Subcutaneous abdominal adipose tissue (tissue), 5 donors: ENCODE results near the gene DNM1.
A peak's percentile ranks its signal among the peaks of the same experiment; 100 is the strongest.
"Not testable (repeated sequence)": the region's sequence is repeated elsewhere in the genome, so short reads cannot be mapped to it uniquely, and the experiment has no call there.

ENCODE experiments used
- H3K27ac ChIP-seq: one replicate; pipeline ENCODE4 v1.7.0; 2013; ENCODE audit warnings: low read depth, mild to moderate bottlenecking, inconsistent platforms, low read length, moderate library complexity
- H3K27me3 ChIP-seq, 5 donors: one replicate each; pipeline ENCODE4 v1.7.0; 2013; ENCODE audit warnings: low read length in 5 of 5, inconsistent platforms in 1 of 5; ENCODE audit not compliant: control insufficient read depth in 5 of 5, insufficient read depth in 4 of 5
- H3K36me3 ChIP-seq, 5 donors: one replicate each; pipeline ENCODE4 v1.7.0; 2013; ENCODE audit warnings: low read length in 5 of 5; ENCODE audit not compliant: control insufficient read depth in 5 of 5, insufficient read depth in 5 of 5
- H3K4me1 ChIP-seq, 5 donors: one replicate each; pipeline ENCODE4 v1.7.0; 2013; ENCODE audit warnings: low read length in 5 of 5, mild to moderate bottlenecking in 3 of 5, moderate library complexity in 1 of 5; ENCODE audit not compliant: control insufficient read depth in 5 of 5, insufficient read depth in 5 of 5
- H3K4me3 ChIP-seq, 5 donors: one replicate each; pipeline ENCODE4 v1.7.0; 2013; ENCODE audit warnings: low read length in 5 of 5, low read depth in 1 of 5
- H3K9ac ChIP-seq, 5 donors: one replicate each; pipeline ENCODE4 v1.7.0; 2013; ENCODE audit warnings: low read length in 5 of 5, mild to moderate bottlenecking in 4 of 5, moderate library complexity in 3 of 5
- H3K9me3 ChIP-seq, 5 donors: one replicate each; pipeline ENCODE4 v1.7.0; 2013; ENCODE audit warnings: low read length in 5 of 5; ENCODE audit not compliant: control insufficient read depth in 5 of 5
- donor health status: healthy.
- donor health status: healthy.
- donor health status: healthy.
- donor health status: healthy.
- donor health status: healthy.

The DNM1 gene

GRCh38 chr9:128224877-128225276 is 21.7 kb downstream of the DNM1 start:
- no peak overlapping the region for H3K27ac ChIP-seq
- no peak overlapping the region for H3K4me3 ChIP-seq
- H3K36me3 ChIP-seq: peaks cover 0 to 18% (median 17%) of the 10 kb centered on the region in 5 donors
- H3K9ac ChIP-seq: no peak overlapping the region
- no peaks in the 10 kb centered on the region for H3K4me1 ChIP-seq
- H3K9me3 ChIP-seq: no peaks in the 10 kb centered on the region
- H3K27me3 ChIP-seq: no peaks in the 10 kb centered on the region

GRCh38 chr9:128225770-128226411 is 22.7 kb downstream of the DNM1 start:
- Histone ChIP-seq H3K9ac (no peak overlapping the region), H3K4me1 (no peaks in the 10 kb centered on the region), H3K9me3 (no peaks in the 10 kb centered on the region), H3K27ac (no peak overlapping the region), H3K4me3 (no peak overlapping the region), H3K36me3 (peaks cover 0 to 18% (median 14%) of the 10 kb centered on the region in 5 donors), H3K27me3 (no peaks in the 10 kb centered on the region)

GRCh38 chr9:128226412-128226801 is 23.2 kb downstream of the DNM1 start:
- no peak overlapping the region for H3K9ac ChIP-seq
- peaks cover 0 to 18% (median 14%) of the 10 kb centered on the region in 5 donors for H3K36me3 ChIP-seq
- H3K27me3 ChIP-seq: no peaks in the 10 kb centered on the region
- no peaks in the 10 kb centered on the region for H3K9me3 ChIP-seq
- H3K4me3 ChIP-seq: no peak overlapping the region
- no peaks in the 10 kb centered on the region for H3K4me1 ChIP-seq
- H3K27ac ChIP-seq: no peak overlapping the region

GRCh38 chr9:128230897-128231296 is 27.7 kb downstream of the DNM1 start:
- not testable (repeated sequence) for H3K27me3 ChIP-seq, H3K4me3 ChIP-seq, H3K9ac ChIP-seq, H3K36me3 ChIP-seq, H3K9me3 ChIP-seq, H3K4me1 ChIP-seq, H3K27ac ChIP-seq

- H3K4me3 ChIP-seq: no peak overlapping the region
- H3K36me3 ChIP-seq: peaks cover 0 to 2% (median 0%) of the 10 kb centered on the region in 5 donors
- peak overlapping the region; percentile 15 for H3K27ac ChIP-seq
- H3K4me1 ChIP-seq: no peaks in the 10 kb centered on the region
- no peak overlapping the region for H3K9ac ChIP-seq
- H3K27me3 ChIP-seq: peaks cover 0 to 8% (median 4%) of the 10 kb centered on the region in 5 donors
- H3K9me3 ChIP-seq: no peaks in the 10 kb centered on the region
Measured at GRCh38 chr9:128231638-128232527, 28.7 kb downstream of the DNM1 start.

- H3K36me3 ChIP-seq: peaks cover 0 to 2% (median 0%) of the 10 kb centered on the region in 5 donors
- H3K27me3 ChIP-seq: peaks cover 0 to 8% (median 4%) of the 10 kb centered on the region in 5 donors
- H3K4me3 ChIP-seq: no peak overlapping the region
- H3K4me1 ChIP-seq: no peaks in the 10 kb centered on the region
- H3K9me3 ChIP-seq: no peaks in the 10 kb centered on the region
- peak overlapping the region; percentile 15 for H3K27ac ChIP-seq
- H3K9ac ChIP-seq: no peak overlapping the region
Measured at GRCh38 chr9:128232528-128233428, 29.6 kb downstream of the DNM1 start.

- Histone ChIP-seq H3K27me3 (peaks cover 0 to 8% (median 4%) of the 10 kb centered on the region in 5 donors), H3K36me3 (peaks cover 0 to 2% (median 0%) of the 10 kb centered on the region in 5 donors), H3K4me1 (no peaks in the 10 kb centered on the region), H3K27ac (no peak overlapping the region), H3K9ac (no peak overlapping the region), H3K4me3 (no peak overlapping the region), H3K9me3 (no peaks in the 10 kb centered on the region)
Measured at GRCh38 chr9:128233817-128234406, 30.7 kb downstream of the DNM1 start.

GRCh38 chr9:128242124-128242523 is 38.9 kb downstream of the DNM1 start:
- peaks cover 0 to 19% (median 4%) of the 10 kb centered on the region in 5 donors for H3K36me3 ChIP-seq
- H3K9me3 ChIP-seq: no peaks in the 10 kb centered on the region
- no peak overlapping the region for H3K9ac ChIP-seq
- no peak overlapping the region for H3K4me3 ChIP-seq
- peak overlapping the region; percentile 37 for H3K27ac ChIP-seq
- peaks cover 3 to 23% (median 22%) of the 10 kb centered on the region in 5 donors for H3K4me1 ChIP-seq
- H3K27me3 ChIP-seq: peaks cover 10 to 14% (median 11%) of the 10 kb centered on the region in 5 donors

- peaks cover 3 to 23% (median 22%) of the 10 kb centered on the region in 5 donors for H3K4me1 ChIP-seq
- no peak overlapping the region for H3K9ac ChIP-seq
- H3K27me3 ChIP-seq: peaks cover 10 to 14% (median 11%) of the 10 kb centered on the region in 5 donors
- peak overlapping the region; percentile 37 for H3K27ac ChIP-seq
- H3K9me3 ChIP-seq: no peaks in the 10 kb centered on the region
- peaks cover 0 to 19% (median 5%) of the 10 kb centered on the region in 5 donors for H3K36me3 ChIP-seq
- H3K4me3 ChIP-seq: peak overlapping the region in 2 of 5 donors; percentile 22 to 59
Measured at GRCh38 chr9:128242828-128243214, 39.6 kb downstream of the DNM1 start.
